HCT116 (cell line): Measurements from ENCODE around the gene GYPA.

Experiments
- CTCF ChIP-seq, 3 experiments: fragments of 200-600 bp in 1 of 3; sonication (generic) in 1 of 3; IDR thresholded peaks in 2 of 3; conservative IDR thresholded peaks in 1 of 3; 2 replicates each; pipeline ENCODE4 v1.5.1; 2012 to 2017; ENCODE audit warnings: low read depth in 2 of 3, low read length in 2 of 3, antibody characterized with exemption in 1 of 3, borderline replicate concordance in 1 of 3, control low read depth in 1 of 3, mild to moderate bottlenecking in 1 of 3, mixed read lengths in 1 of 3, mixed run types in 1 of 3, moderate library complexity in 1 of 3; ENCODE audit not compliant: insufficient read depth in 1 of 3
- EZH2 ChIP-seq: fragments of 200-600 bp; sonication (generic); IDR thresholded peaks from 2 replicates; pipeline ENCODE4 v1.6.1; 2017; ENCODE audit warnings: antibody characterized with exemption, mixed run types
- EZH2phosphoT487 ChIP-seq: fragments of 200-600 bp; IDR thresholded peaks from 2 replicates; pipeline ENCODE4 v1.6.1; 2018; ENCODE audit warnings: antibody characterized with exemption, borderline replicate concordance
- JUND ChIP-seq: IDR thresholded peaks from 2 replicates; pipeline ENCODE4 v1.6.1; 2012
- MAX ChIP-seq: IDR thresholded peaks from 2 replicates; pipeline ENCODE4 v1.6.1; 2012
- POLR2A ChIP-seq: IDR thresholded peaks from 2 replicates; pipeline ENCODE4 v1.7.0; 2011; ENCODE audit warnings: borderline replicate concordance; ENCODE audit not compliant: insufficient read depth, insufficient read length; ENCODE audit errors: extremely low read depth
- POLR2AphosphoS5 ChIP-seq: IDR thresholded peaks from 2 replicates; pipeline ENCODE4 v1.6.1; 2011; ENCODE audit warnings: mild to moderate bottlenecking, low read depth, low read length, moderate library complexity
- RAD21 ChIP-seq: IDR thresholded peaks from 2 replicates; pipeline ENCODE4 v1.6.1; 2012; ENCODE audit warnings: low read depth, mild to moderate bottlenecking
- REST ChIP-seq: IDR thresholded peaks from 2 replicates; pipeline ENCODE4 v1.6.1; 2012; ENCODE audit warnings: low read depth
- SIN3A ChIP-seq: IDR thresholded peaks from 2 replicates; pipeline ENCODE4 v1.6.1; 2012; ENCODE audit warnings: low read depth
- SP1 ChIP-seq: IDR thresholded peaks from 2 replicates; pipeline ENCODE4 v1.6.1; 2012; ENCODE audit warnings: low read depth
- TCF7L2 ChIP-seq: IDR thresholded peaks from 2 replicates; pipeline ENCODE4 v1.7.0; 2011; ENCODE audit warnings: borderline replicate concordance, inconsistent platforms; ENCODE audit not compliant: insufficient read depth, insufficient read length; ENCODE audit errors: extremely low read depth

GRCh38 chr4:144090744-144091143, 49.8 kb downstream of the GYPA start:
- TF ChIP-seq JUND (no peak), CTCF (IDR thresholded peaks at IDR 0.05 in 2 of 3, conservative IDR thresholded peaks at IDR 0.05 in 1 of 3; ENCODE audit: borderline replicate concordance in 1 of 3, insufficient read depth in 1 of 3, low read depth in 2 of 3, low read length in 2 of 3) (no peak), REST (no peak), POLR2A (no peak), RAD21 (no peak), SIN3A (no peak), EZH2 (no peak), EZH2phosphoT487 (no peak), TCF7L2 (no peak), POLR2AphosphoS5 (no peak), SP1 (no peak), MAX (no peak)
